ENCODE results near the gene RAB12.
"Not testable (repeated sequence)": the region's sequence is repeated elsewhere in the genome, so short reads cannot be mapped to it uniquely, and the experiment has no call there.

RAB12 gene

GRCh38 chr18:8614875-8615274 lies 5.6 kb downstream of the RAB12 start:
- no peak for DNase-seq (ENCODE audit: low spot score)

- DNase-seq (ENCODE audit: low spot score) = no peak
These were observed 6.3 kb downstream of the RAB12 start for GRCh38 chr18:8615397-8616027.

- DNase-seq (ENCODE audit: low spot score) = no peak
These were observed 6.8 kb downstream of the RAB12 start for GRCh38 chr18:8616028-8616401.

- DNase-seq (ENCODE audit: low spot score) = no peak
These were observed 8.7 kb downstream of the RAB12 start for GRCh38 chr18:8617907-8618306.

GRCh38 chr18:8619041-8619440 lies 9.8 kb downstream of the RAB12 start:
- no peak for DNase-seq (ENCODE audit: low spot score)

GRCh38 chr18:8619835-8620577 lies 10.8 kb downstream of the RAB12 start:
- no peak for DNase-seq (ENCODE audit: low spot score)

GRCh38 chr18:8620845-8621244 lies 11.6 kb downstream of the RAB12 start:
- DNase-seq (ENCODE audit: low spot score) = no peak

GRCh38 chr18:8622625-8623024 lies 13.4 kb downstream of the RAB12 start:
- not testable (repeated sequence) for DNase-seq (ENCODE audit: low spot score)

GRCh38 chr18:8623549-8624106 lies 14.4 kb downstream of the RAB12 start:
- DNase-seq (ENCODE audit: low spot score) = no peak

- DNase-seq (ENCODE audit: low spot score) = no peak
These were observed 16.3 kb downstream of the RAB12 start for GRCh38 chr18:8625461-8626092.

GRCh38 chr18:8626414-8627106 lies 17.3 kb downstream of the RAB12 start:
- DNase-seq (ENCODE audit: low spot score) = no peak

- DNase-seq (ENCODE audit: low spot score) = no peak
These were observed 17.9 kb downstream of the RAB12 start for GRCh38 chr18:8627107-8627472.

- no peak for DNase-seq (ENCODE audit: low spot score)
These were observed 18.3 kb downstream of the RAB12 start for GRCh38 chr18:8627540-8627939.

GRCh38 chr18:8629602-8630001 lies 20.4 kb downstream of the RAB12 start:
- no peak for DNase-seq (ENCODE audit: low spot score)

- DNase-seq (ENCODE audit: low spot score) = no peak
These were observed 21.3 kb downstream of the RAB12 start for GRCh38 chr18:8630546-8630945.

GRCh38 chr18:8631265-8631664 lies 22.0 kb downstream of the RAB12 start:
- DNase-seq (ENCODE audit: low spot score) = no peak

- no peak for DNase-seq (ENCODE audit: low spot score)
These were observed 23.1 kb downstream of the RAB12 start for GRCh38 chr18:8632386-8632785.

- DNase-seq (ENCODE audit: low spot score) = no peak
These were observed 25.3 kb downstream of the RAB12 start for GRCh38 chr18:8634508-8634907.

GRCh38 chr18:8635087-8635486 lies 25.9 kb downstream of the RAB12 start:
- DNase-seq (ENCODE audit: low spot score) = no peak

- DNase-seq (ENCODE audit: low spot score) = no peak
These were observed 30.5 kb downstream of the RAB12 start for GRCh38 chr18:8639762-8640161.

GRCh38 chr18:8643326-8643878 lies 34.2 kb downstream of the RAB12 start:
- DNase-seq (ENCODE audit: low spot score) = no peak

GRCh38 chr18:8647359-8647758 lies 38.1 kb downstream of the RAB12 start:
- DNase-seq (ENCODE audit: low spot score) = not testable (repeated sequence)
